AG09319 (cell line): Measurements from ENCODE around the gene KIAA1217.

ENCODE experiments used
- DNase-seq: peaks from one replicate; pipeline ENCODE4 v3.0.0-alpha.2; 2010; ENCODE audit warnings: low read depth; ENCODE audit errors: extremely low read depth
- TF ChIP-seq, protein P1 (sequence below): IDR thresholded peaks from 2 replicates; pipeline ENCODE4 v1.5.1; 2011; ENCODE audit warnings: low read depth, mild to moderate bottlenecking, inconsistent platforms, low read length, moderate library complexity

KIAA1217 gene

GRCh38 chr10:24432478-24433416 lies 223.8 kb downstream of the KIAA1217 start:
- TF ChIP-seq, protein P1, sequence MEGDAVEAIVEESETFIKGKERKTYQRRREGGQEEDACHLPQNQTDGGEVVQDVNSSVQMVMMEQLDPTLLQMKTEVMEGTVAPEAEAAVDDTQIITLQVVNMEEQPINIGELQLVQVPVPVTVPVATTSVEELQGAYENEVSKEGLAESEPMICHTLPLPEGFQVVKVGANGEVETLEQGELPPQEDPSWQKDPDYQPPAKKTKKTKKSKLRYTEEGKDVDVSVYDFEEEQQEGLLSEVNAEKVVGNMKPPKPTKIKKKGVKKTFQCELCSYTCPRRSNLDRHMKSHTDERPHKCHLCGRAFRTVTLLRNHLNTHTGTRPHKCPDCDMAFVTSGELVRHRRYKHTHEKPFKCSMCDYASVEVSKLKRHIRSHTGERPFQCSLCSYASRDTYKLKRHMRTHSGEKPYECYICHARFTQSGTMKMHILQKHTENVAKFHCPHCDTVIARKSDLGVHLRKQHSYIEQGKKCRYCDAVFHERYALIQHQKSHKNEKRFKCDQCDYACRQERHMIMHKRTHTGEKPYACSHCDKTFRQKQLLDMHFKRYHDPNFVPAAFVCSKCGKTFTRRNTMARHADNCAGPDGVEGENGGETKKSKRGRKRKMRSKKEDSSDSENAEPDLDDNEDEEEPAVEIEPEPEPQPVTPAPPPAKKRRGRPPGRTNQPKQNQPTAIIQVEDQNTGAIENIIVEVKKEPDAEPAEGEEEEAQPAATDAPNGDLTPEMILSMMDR: no peak
- no peak for DNase-seq

GRCh38 chr10:24433705-24434104 lies 224.8 kb downstream of the KIAA1217 start:
- DNase-seq: no peak
- TF ChIP-seq, protein P1: no peak

GRCh38 chr10:24434961-24435360 lies 226.0 kb downstream of the KIAA1217 start:
- TF ChIP-seq, protein P1: no peak
- DNase-seq: no peak

DNA sequence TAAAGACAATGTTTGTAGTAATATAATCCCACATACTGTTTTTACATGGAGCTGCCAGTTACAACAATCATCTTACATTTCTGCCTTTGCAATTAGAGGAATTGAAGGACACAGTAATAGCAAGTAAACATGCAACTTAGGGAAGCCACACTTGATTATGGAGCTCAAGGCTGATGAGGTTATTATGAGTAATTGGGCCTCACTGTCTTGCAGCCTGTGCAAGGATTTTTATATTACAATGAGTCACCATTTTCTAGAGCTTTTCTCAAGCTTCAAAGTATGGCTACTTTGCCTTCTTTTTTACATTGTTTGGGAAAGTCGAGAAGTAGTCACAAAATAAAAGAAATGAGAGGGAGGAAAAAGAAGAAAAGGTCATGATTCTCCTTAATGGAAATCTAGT lies 226.4 kb downstream of the KIAA1217 start:
- peak; percentile 80 for DNase-seq
- TF ChIP-seq, protein P1: no peak

GRCh38 chr10:24437302-24437701 lies 228.4 kb downstream of the KIAA1217 start:
- TF ChIP-seq, protein P1: no peak
- DNase-seq: no peak

- no peak for DNase-seq
- TF ChIP-seq, protein P1: no peak
Observed at GRCh38 chr10:24438800-24439199, 229.9 kb downstream of the KIAA1217 start.

DNA sequence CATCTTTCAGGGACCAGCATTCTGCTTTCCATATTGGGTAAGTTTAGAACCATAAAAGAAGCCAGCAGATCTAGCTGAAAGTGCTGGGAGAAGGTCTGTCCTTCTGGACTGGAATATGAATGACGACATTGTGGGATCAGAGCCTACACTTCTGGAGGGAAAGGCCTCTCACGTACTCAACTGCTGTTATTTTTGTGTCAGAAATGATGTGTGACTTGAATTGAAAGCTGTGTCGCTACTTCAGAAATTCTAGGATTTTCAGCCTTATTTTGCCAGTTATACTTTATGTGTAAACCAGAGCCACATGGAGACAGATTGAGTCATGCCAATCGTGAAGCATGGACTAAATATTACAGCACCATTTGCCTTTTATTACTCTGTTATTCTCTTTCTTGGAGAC lies 231.0 kb downstream of the KIAA1217 start:
- TF ChIP-seq, protein P1: no peak
- no peak for DNase-seq
